Fibroblast of lung (primary cell): ENCODE results near the gene MVB12A. TPM values are rescaled to one million over a fixed set of nuclear protein-coding genes. Genes with fewer than 3 reads are reported as not detected.

ENCODE experiments used
- DNase-seq, 2 donors: peaks; one replicate each; pipeline versions ENCODE4 v3.0.0 to v3.0.0-alpha.2; 2010; ENCODE audit warnings: low read depth in 2 of 2
- H2AFZ ChIP-seq: 2 replicates; pipeline ENCODE4 v1.5.1; 2012; ENCODE audit warnings: low read length, control low read depth, inconsistent platforms
- H3K27ac ChIP-seq: 2 replicates; pipeline ENCODE4 v1.5.1; 2011; ENCODE audit warnings: low read length, control low read depth; ENCODE audit not compliant: insufficient read depth
- H3K27me3 ChIP-seq: 2 replicates; pipeline ENCODE4 v1.5.1; 2011; ENCODE audit warnings: mild to moderate bottlenecking, low read length; ENCODE audit not compliant: control insufficient read depth, insufficient read depth
- H3K36me3 ChIP-seq: 2 replicates; pipeline ENCODE4 v1.5.1; 2011; ENCODE audit warnings: low read length; ENCODE audit not compliant: control insufficient read depth, insufficient read depth
- H3K4me1 ChIP-seq: 2 replicates; pipeline ENCODE4 v1.5.1; 2011; ENCODE audit warnings: low read length; ENCODE audit not compliant: control insufficient read depth, insufficient read depth; ENCODE audit errors: extremely low read depth
- H3K4me2 ChIP-seq: 2 replicates; pipeline ENCODE4 v1.5.1; 2011; ENCODE audit warnings: low read length, control low read depth; ENCODE audit not compliant: insufficient read depth; ENCODE audit errors: extremely low read depth
- H3K4me3 ChIP-seq, 4 experiments: fragments of 200-600 bp in 1 of 4; sonication (generic) in 1 of 4; replicated peaks in 1 of 4; 2 replicates each; pipeline ENCODE4 v1.5.1; 2011 to 2016; ENCODE audit warnings: low read length in 4 of 4, low read depth in 3 of 4, mild to moderate bottlenecking in 3 of 4, control low read depth in 2 of 4, inconsistent platforms in 1 of 4, mixed read lengths in 1 of 4; ENCODE audit not compliant: insufficient read depth in 1 of 4; ENCODE audit errors: control extremely low read depth in 1 of 4
- H3K79me2 ChIP-seq: 2 replicates; pipeline ENCODE4 v1.5.1; 2012; ENCODE audit warnings: mild to moderate bottlenecking, low read length, inconsistent platforms; ENCODE audit not compliant: control insufficient read depth, insufficient read depth
- H3K9ac ChIP-seq: 2 replicates; pipeline ENCODE4 v1.5.1; 2011; ENCODE audit warnings: mild to moderate bottlenecking, low read length, control low read depth; ENCODE audit not compliant: insufficient read depth
- H3K9me3 ChIP-seq: 2 replicates; pipeline ENCODE4 v1.5.1; 2012; ENCODE audit warnings: low read depth, low read length; ENCODE audit not compliant: control insufficient read depth, insufficient read depth
- H4K20me1 ChIP-seq: 2 replicates; pipeline ENCODE4 v1.5.1; 2011; ENCODE audit warnings: low read length; ENCODE audit not compliant: control insufficient read depth, insufficient read depth; ENCODE audit errors: extremely low read depth
- EZH2 ChIP-seq: IDR thresholded peaks from 2 replicates; pipeline ENCODE4 v1.5.1; 2012; ENCODE audit warnings: low read length, control low read depth, mild to moderate bottlenecking; ENCODE audit errors: missing control alignments
- polyA plus RNA-seq, 2 donors: library from polyadenylated mRNA; depleted of rRNA in 1 of 2; stranded (reverse) in 1 of 2; unstranded in 1 of 2; fragments of >200 nt; gene quantifications; 2 replicates each; pipeline ENCODE4 v1.2.1, GENCODE V29; 2011 to 2012; ENCODE audit warnings: missing spikeins in 1 of 2
- total RNA-seq: library from RNA; depleted of rRNA; stranded (reverse); fragments of >200 nt; gene quantifications from 2 replicates; pipeline ENCODE4 v1.2.1, GENCODE V29; 2014
- TF ChIP-seq, protein P1 (sequence below), 2 donors: IDR thresholded peaks in 1 of 2; conservative IDR thresholded peaks in 1 of 2; 1 replicate in 1 of 2; 2 replicates in 1 of 2; pipeline ENCODE4 v1.5.1; 2011 to 2012; ENCODE audit warnings: low read length in 2 of 2, control low read depth in 1 of 2, inconsistent platforms in 1 of 2, low read depth in 1 of 2, mild to moderate bottlenecking in 1 of 2

The MVB12A gene
- total and polyA plus RNA-seq, 2 donors (not counting 1 experiment from before 2014, with no cell fraction given) = 24.8 to 34.7 TPM

DNA sequence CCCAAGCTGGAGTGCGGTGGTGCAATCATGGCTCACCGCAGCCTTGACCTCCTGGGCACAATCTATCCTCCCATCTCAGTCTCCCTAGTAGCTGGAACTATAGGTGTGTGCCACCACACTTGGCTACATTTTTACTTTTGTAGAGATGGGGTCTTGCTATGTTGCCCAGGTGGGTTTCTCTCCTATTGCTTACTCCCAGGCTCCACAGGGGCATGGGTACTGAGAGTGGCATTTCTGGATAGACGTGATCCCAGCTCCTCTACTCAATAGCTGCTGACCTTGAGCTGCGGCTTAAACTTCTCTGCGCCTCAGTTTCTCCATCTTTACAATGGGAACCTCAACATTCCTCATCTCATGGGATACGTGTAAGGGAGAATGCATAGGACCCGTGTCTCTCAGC is 11.6 kb downstream of the MVB12A start:
- no peaks in the 10 kb centered on the region for H3K27me3 ChIP-seq
- no peak overlapping the region for H3K9ac ChIP-seq
- no peaks in the 10 kb centered on the region for H4K20me1 ChIP-seq
- DNase-seq = no peak
- no peak overlapping the region for H3K4me2 ChIP-seq
- no peaks in the 10 kb centered on the region for H3K36me3 ChIP-seq
- no peak overlapping the region for H3K27ac ChIP-seq
- no peak overlapping the region for H3K4me3 ChIP-seq
- no peaks in the 10 kb centered on the region for H3K79me2 ChIP-seq
- H2AFZ ChIP-seq = no peak overlapping the region
- TF ChIP-seq, protein P1, sequence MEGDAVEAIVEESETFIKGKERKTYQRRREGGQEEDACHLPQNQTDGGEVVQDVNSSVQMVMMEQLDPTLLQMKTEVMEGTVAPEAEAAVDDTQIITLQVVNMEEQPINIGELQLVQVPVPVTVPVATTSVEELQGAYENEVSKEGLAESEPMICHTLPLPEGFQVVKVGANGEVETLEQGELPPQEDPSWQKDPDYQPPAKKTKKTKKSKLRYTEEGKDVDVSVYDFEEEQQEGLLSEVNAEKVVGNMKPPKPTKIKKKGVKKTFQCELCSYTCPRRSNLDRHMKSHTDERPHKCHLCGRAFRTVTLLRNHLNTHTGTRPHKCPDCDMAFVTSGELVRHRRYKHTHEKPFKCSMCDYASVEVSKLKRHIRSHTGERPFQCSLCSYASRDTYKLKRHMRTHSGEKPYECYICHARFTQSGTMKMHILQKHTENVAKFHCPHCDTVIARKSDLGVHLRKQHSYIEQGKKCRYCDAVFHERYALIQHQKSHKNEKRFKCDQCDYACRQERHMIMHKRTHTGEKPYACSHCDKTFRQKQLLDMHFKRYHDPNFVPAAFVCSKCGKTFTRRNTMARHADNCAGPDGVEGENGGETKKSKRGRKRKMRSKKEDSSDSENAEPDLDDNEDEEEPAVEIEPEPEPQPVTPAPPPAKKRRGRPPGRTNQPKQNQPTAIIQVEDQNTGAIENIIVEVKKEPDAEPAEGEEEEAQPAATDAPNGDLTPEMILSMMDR (conservative IDR thresholded peaks at IDR 0.05 in 1 of 2, IDR thresholded peaks at IDR 0.05 in 1 of 2; ENCODE audit: low read depth in 1 of 2, low read length in 2 of 2) = no peak
- TF ChIP-seq EZH2 = no peak
- H3K4me1 ChIP-seq = no peaks in the 10 kb centered on the region
- H3K9me3 ChIP-seq = no peaks in the 10 kb centered on the region

DNA sequence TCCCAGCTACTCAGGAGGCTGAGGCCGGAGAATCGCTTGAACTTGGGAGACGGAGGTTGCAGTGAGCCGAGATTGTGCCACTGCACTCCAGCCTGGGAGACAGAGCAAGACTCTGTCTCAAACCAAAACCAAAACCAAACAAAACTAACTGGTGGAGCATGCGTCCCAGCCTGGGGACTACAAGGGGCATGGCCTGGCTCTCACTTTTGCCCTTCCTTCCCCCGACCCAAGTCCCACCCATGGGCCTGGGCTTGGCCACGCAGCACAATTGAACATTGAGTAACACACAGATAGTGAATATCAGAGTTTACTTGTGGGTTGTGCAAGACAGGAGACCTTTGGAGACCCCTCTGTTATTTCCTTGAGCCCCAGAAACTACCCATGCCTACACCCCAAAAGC is 15.4 kb downstream of the MVB12A start:
- no peaks in the 10 kb centered on the region for H4K20me1 ChIP-seq
- DNase-seq = no peak
- H2AFZ ChIP-seq = no peak overlapping the region
- no peak overlapping the region for H3K27ac ChIP-seq
- H3K9ac ChIP-seq = no peak overlapping the region
- H3K79me2 ChIP-seq = no peaks in the 10 kb centered on the region
- no peak overlapping the region for H3K4me2 ChIP-seq
- no peaks in the 10 kb centered on the region for H3K9me3 ChIP-seq
- no peaks in the 10 kb centered on the region for H3K36me3 ChIP-seq
- no peaks in the 10 kb centered on the region for H3K27me3 ChIP-seq
- H3K4me3 ChIP-seq = no peak overlapping the region
- TF ChIP-seq, protein P1 (conservative IDR thresholded peaks at IDR 0.05 in 1 of 2, IDR thresholded peaks at IDR 0.05 in 1 of 2; ENCODE audit: low read depth in 1 of 2, low read length in 2 of 2) = no peak
- no peak for TF ChIP-seq EZH2
- H3K4me1 ChIP-seq = no peaks in the 10 kb centered on the region

DNA sequence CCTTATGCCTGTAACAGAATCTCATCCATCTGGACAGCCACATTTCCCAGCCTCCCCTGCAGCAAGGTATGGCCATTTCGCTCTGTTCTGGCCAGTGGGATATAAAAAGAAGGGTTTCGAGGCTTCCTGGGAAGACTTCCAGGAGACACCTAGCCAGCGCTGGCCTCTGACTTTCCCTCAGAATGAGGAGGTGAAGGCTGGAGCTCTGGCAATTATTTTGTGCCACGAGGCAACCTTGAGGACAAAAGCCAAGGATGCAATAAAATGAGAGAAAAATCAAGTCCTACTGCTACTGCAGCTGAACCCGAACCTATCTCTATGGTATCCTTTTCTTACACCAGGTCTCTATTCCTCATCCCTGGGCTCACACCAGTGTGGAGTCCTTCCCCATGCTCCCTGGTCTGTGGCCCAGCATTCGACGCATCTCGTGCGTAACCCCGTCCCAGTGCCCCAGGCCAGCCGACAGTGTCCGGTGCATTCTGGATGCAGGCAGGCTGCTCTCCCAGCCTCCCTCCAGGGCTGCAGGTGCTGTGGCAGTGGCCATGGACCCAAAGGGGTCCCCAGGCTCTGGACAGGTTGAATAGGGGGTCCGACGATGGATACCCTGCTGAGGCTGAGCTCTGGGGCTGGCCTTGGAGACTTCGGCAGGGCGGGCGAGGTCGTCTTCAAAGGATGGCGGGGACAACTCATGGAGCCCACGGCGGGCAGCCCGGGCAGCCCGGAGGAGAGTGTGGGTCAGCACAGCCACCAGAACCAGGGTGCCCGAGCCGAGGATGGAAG is 16.4 kb downstream of the MVB12A start:
- no peak overlapping the region for H3K4me3 ChIP-seq
- no peaks in the 10 kb centered on the region for H3K79me2 ChIP-seq
- H3K27me3 ChIP-seq = no peaks in the 10 kb centered on the region
- no peaks in the 10 kb centered on the region for H3K36me3 ChIP-seq
- H3K9me3 ChIP-seq = no peaks in the 10 kb centered on the region
- TF ChIP-seq, protein P1 (conservative IDR thresholded peaks at IDR 0.05 in 1 of 2, IDR thresholded peaks at IDR 0.05 in 1 of 2; ENCODE audit: low read depth in 1 of 2, low read length in 2 of 2) = no peak
- no peak for TF ChIP-seq EZH2
- no peak overlapping the region for H3K4me2 ChIP-seq
- no peak for DNase-seq
- H3K9ac ChIP-seq = no peak overlapping the region
- no peak overlapping the region for H2AFZ ChIP-seq
- no peaks in the 10 kb centered on the region for H4K20me1 ChIP-seq
- H3K27ac ChIP-seq = no peak overlapping the region
- H3K4me1 ChIP-seq = no peaks in the 10 kb centered on the region
